ENCODE results near the gene PLIN5.

- no peak for TF ChIP-seq POLR2A (IDR thresholded peaks at IDR 0.05)
- no peak for TF ChIP-seq CTCF (IDR thresholded peaks at IDR 0.05 in 8 of 11, conservative IDR thresholded peaks at IDR 0.05 in 3 of 11)
- TF ChIP-seq POLR2AphosphoS5 (IDR thresholded peaks at IDR 0.05): no peak
Measured at GRCh38 chr19:4493104-4493928, 41.7 kb downstream of the PLIN5 start.
